HEK293 (cell line): ENCODE measurements around the gene UBXN10.

ENCODE experiments used
- CTCF ChIA-PET: fragments of 350-600 bp; formaldehyde crosslinking; extraction: SDS; loops from one replicate; lab custom pipeline; 2021; ENCODE audit warnings: antibody characterized with exemption; lab: Yijun Ruan, JAX
- POLR2A ChIA-PET: fragments of 300-600 bp; formaldehyde crosslinking; extraction: SDS; loops from one replicate; lab custom pipeline; 2020; ENCODE audit warnings: antibody characterized with exemption, inconsistent platforms; lab: Yijun Ruan, JAX
- H3K27ac ChIP-seq: fragments of 200-500 bp; sonication (Bioruptor generic); 2 replicates; pipeline ENCODE4 v1.5.1; 2014; ENCODE audit warnings: low read depth, low read length, control low read depth, inconsistent platforms; ENCODE audit errors: extremely low read depth
- H3K36me3 ChIP-seq, 2 experiments: fragments of 200-500 bp in 1 of 2; sonication (Bioruptor generic) in 1 of 2; 1 replicate in 1 of 2; 2 replicates in 1 of 2; pipeline ENCODE4 v1.5.1; 2014 to 2017; ENCODE audit warnings: inconsistent platforms in 2 of 2, low read length in 2 of 2; ENCODE audit not compliant: control insufficient read depth in 2 of 2, insufficient read depth in 1 of 2
- H3K4me1 ChIP-seq: fragments of 200-500 bp; sonication (Bioruptor generic); 2 replicates; pipeline ENCODE4 v1.5.1; 2014; ENCODE audit warnings: mild to moderate bottlenecking, low read length, inconsistent platforms; ENCODE audit not compliant: control insufficient read depth, insufficient read depth
- H3K4me3 ChIP-seq: 2 replicates; pipeline ENCODE4 v1.5.1; 2011; ENCODE audit warnings: low read depth, mild to moderate bottlenecking, control low read depth, low read length, moderate library complexity
- H3K9me3 ChIP-seq: fragments of 200-500 bp; sonication (Bioruptor generic); 2 replicates; pipeline ENCODE4 v1.5.1; 2014; ENCODE audit warnings: low read depth, low read length, inconsistent platforms; ENCODE audit not compliant: control insufficient read depth, insufficient read depth
- EGR2 ChIP-seq: fragments of 450-650 bp; formaldehyde crosslinking; IDR thresholded peaks from 2 replicates; pipeline ENCODE4 v1.5.1; 2016; ENCODE audit warnings: low read depth, missing biosample characterization, missing genetic modification characterization
- GLIS2 ChIP-seq: fragments of 450-650 bp; formaldehyde crosslinking; IDR thresholded peaks from 2 replicates; pipeline ENCODE4 v1.5.1; 2016; ENCODE audit warnings: missing biosample characterization, missing genetic modification characterization
- HOXD13 ChIP-seq: sonication (generic); formaldehyde crosslinking; IDR thresholded peaks from 2 replicates; pipeline ENCODE4 v1.8.0; 2022; ENCODE audit warnings: missing genetic modification reagents, borderline replicate concordance
- KLF1 ChIP-seq: fragments of 450-650 bp; formaldehyde crosslinking; IDR thresholded peaks from 2 replicates; pipeline ENCODE4 v1.5.1; 2016; ENCODE audit warnings: missing biosample characterization, missing genetic modification characterization
- KLF8 ChIP-seq: fragments of 450-650 bp; formaldehyde crosslinking; IDR thresholded peaks from 2 replicates; pipeline ENCODE4 v1.5.1; 2016; ENCODE audit warnings: missing biosample characterization, missing genetic modification characterization
- MEIS1 ChIP-seq: sonication (generic); formaldehyde crosslinking; IDR thresholded peaks from 2 replicates; pipeline ENCODE4 v1.8.1; 2022; ENCODE audit warnings: missing genetic modification reagents, mild to moderate bottlenecking, borderline replicate concordance
- RBAK ChIP-seq: fragments of 450-650 bp; formaldehyde crosslinking; IDR thresholded peaks from 2 replicates; pipeline ENCODE4 v1.5.1; 2016; ENCODE audit warnings: missing biosample characterization, missing genetic modification characterization
- SETDB1 ChIP-seq: IDR thresholded peaks from one replicate; pipeline ENCODE4 v1.6.1; 2017; ENCODE audit warnings: mild to moderate bottlenecking, low read length, moderate library complexity, mixed read lengths; ENCODE audit not compliant: insufficient read length
- SP2 ChIP-seq: fragments of 450-650 bp; formaldehyde crosslinking; IDR thresholded peaks from 2 replicates; pipeline ENCODE4 v1.5.1; 2016; ENCODE audit warnings: missing biosample characterization, missing genetic modification characterization
- ZFHX2 ChIP-seq: fragments of 450-650 bp; formaldehyde crosslinking; conservative IDR thresholded peaks from 2 replicates; pipeline ENCODE4 v1.5.1; 2016; ENCODE audit warnings: missing biosample characterization, missing genetic modification characterization
- ZNF148 ChIP-seq: fragments of 450-650 bp; formaldehyde crosslinking; IDR thresholded peaks from 2 replicates; pipeline ENCODE4 v1.5.0; 2017; ENCODE audit warnings: missing biosample characterization, missing genetic modification characterization, borderline replicate concordance
- ZNF426 ChIP-seq: fragments of 450-650 bp; formaldehyde crosslinking; IDR thresholded peaks from 2 replicates; pipeline ENCODE4 v1.5.1; 2017; ENCODE audit warnings: missing biosample characterization, missing genetic modification characterization, mild to moderate bottlenecking, inconsistent platforms, moderate library complexity
- ZNF654 ChIP-seq: fragments of 450-650 bp; formaldehyde crosslinking; IDR thresholded peaks from 2 replicates; pipeline ENCODE4 v1.5.1; 2016; ENCODE audit warnings: low read depth, missing biosample characterization, missing genetic modification characterization
- ZNF660 ChIP-seq: fragments of 450-650 bp; IDR thresholded peaks from 2 replicates; pipeline ENCODE4 v1.5.1; 2018; ENCODE audit warnings: missing biosample characterization, mild to moderate bottlenecking, missing genetic modification characterization
- ZSCAN16 ChIP-seq: fragments of 450-650 bp; formaldehyde crosslinking; IDR thresholded peaks from 2 replicates; pipeline ENCODE4 v1.5.1; 2016; ENCODE audit warnings: missing biosample characterization, missing genetic modification characterization
- ZXDB ChIP-seq: fragments of 450-650 bp; formaldehyde crosslinking; IDR thresholded peaks from 2 replicates; pipeline ENCODE4 v1.5.1; 2016; ENCODE audit warnings: missing biosample characterization, missing genetic modification characterization
- TF ChIP-seq, protein P1 (sequence below): fragments of 450-650 bp; formaldehyde crosslinking; IDR thresholded peaks from 2 replicates; pipeline ENCODE4 v1.5.1; 2016; ENCODE audit warnings: missing biosample characterization, missing genetic modification characterization

The UBXN10 gene

DNA sequence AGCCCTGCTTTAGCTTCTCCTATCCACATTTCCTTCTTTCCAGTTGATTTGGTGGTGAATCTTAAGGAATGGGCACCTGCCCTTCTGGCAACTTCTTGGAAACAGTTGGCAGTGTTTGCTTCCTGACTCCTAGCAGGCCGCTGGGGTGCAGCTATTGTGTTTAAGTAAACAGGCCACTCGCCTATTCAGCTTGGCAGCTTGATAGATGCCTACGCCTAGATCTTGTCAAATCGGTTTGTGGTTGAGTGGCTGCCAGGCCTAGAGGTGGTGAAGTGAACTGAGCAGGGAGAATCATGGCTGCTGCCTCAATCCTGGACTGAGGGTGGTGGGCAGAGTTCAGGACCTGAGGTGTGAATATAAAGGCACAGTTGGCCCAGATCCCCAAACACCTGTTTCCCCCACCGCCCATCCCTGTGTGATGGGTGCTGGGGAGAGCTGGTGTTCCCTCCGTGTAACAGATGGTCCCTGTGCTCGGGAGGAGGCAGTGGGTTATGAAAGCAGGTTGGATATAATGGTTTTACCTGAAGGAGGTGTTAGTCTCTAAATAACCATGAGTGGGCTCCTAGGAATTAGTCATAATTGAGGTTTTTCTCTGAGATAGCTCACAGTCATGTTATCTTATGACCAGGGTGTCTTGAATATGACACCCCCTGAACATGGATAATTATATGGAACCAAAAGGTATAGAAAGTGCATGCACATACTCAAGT is 1.4 kb downstream of the UBXN10 start (continued):
- TF ChIP-seq ZXDB (tag by site-specific recombination) (no peak), EGR2 (no peak), KLF1 (no peak), MEIS1 (CRISPR knock-in tag) (no peak), ZFHX2 (tag by site-specific recombination) (no peak), ZNF426 (tag by site-specific recombination) (no peak), SP2 (tag by site-specific recombination) (no peak), GLIS2 (no peak), KLF8 (no peak)
- TF ChIP-seq, protein P1, sequence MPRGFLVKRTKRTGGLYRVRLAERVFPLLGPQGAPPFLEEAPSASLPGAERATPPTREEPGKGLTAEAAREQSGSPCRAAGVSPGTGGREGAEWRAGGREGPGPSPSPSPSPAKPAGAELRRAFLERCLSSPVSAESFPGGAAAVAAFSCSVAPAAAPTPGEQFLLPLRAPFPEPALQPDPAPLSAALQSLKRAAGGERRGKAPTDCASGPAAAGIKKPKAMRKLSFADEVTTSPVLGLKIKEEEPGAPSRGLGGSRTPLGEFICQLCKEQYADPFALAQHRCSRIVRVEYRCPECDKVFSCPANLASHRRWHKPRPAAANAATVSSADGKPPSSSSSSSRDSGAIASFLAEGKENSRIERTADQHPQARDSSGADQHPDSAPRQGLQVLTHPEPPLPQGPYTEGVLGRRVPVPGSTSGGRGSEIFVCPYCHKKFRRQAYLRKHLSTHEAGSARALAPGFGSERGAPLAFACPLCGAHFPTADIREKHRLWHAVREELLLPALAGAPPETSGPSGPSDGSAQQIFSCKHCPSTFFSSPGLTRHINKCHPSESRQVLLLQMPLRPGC (tag by site-specific recombination): no peak

DNA sequence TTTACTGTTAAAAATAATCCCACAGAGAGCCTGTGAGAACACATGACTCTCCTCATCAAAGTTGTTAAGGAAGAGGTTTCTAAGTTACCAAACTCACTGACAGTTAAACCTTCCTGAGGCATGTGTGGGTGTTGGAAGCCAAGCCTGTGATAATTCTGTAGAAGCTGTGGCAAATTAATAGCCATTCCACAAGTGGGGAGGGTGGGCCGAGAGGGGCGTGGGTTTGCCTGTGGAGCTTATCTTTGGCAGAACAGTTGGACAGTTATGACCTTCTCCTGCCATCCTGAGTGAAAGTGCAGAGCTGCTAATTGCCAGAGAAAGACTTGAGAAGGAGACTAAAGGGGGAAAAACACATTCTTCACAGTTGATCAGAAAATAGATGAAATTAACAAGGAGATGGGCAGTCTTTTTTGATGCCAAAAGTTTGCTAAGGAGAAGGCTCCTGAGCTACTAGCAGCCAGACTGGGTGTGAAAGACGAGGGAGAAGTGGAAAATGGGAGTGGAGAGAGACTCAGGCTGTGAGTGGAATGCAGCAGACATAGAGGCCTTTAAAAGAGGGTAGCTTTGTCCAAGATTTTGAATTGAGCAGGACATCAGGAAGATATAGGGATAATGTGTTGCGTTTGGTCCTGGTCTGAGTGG is 2.0 kb downstream of the UBXN10 start:
- Histone ChIP-seq H3K9me3 (no peaks in the 10 kb centered on the region), H3K27ac (no peak overlapping the region), H3K4me1 (no peaks in the 10 kb centered on the region), H3K4me3 (no peak overlapping the region), H3K36me3 (no peaks in the 10 kb centered on the region)
- POLR2A ChIA-PET: interaction anchor here (0.7 to 1.3 kb wide), 2 partner anchors 9 to 27 kb away, joined by 3 to 4 read pairs; no protein-coding TSS in a partner anchor
- TF ChIP-seq ZFHX2 (tag by site-specific recombination) (peak; percentile 77), ZNF660 (no peak), HOXD13 (CRISPR knock-in tag) (no peak), EGR2 (peak; percentile 73), ZNF148 (tag by site-specific recombination) (no peak), RBAK (no peak)
- CTCF ChIA-PET: interaction anchor here (0.6 to 1.6 kb wide), 7 partner anchors 8 to 1184 kb away, joined by 3 to 6 read pairs (median 4); no protein-coding TSS in a partner anchor

DNA sequence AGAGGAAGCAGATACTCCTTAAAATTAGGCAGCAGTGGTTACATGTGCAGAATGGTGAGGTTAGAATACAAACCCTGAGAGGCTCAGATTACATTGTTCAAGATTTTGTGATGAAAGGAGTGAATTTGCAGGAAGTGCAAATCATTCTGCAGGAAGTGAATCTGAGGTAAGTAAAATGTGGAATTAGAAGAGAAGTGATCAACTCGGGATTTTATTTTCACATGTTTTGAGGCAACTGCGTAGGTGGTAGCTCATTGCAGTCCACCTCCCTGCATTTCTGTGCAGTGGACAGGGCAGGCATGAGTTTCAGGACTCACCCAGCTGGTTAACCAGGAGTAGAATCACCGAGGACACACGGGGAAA is 2.5 kb downstream of the UBXN10 start:
- CTCF ChIA-PET: interaction anchor here (0.8 to 1.6 kb wide), 5 partner anchors 11 to 253 kb away, joined by 4 to 5 read pairs (median 4); no protein-coding TSS in a partner anchor
- H3K27ac ChIP-seq: no peak overlapping the region
- H3K36me3 ChIP-seq: no peaks in the 10 kb centered on the region
- no peak overlapping the region for H3K4me3 ChIP-seq
- no peaks in the 10 kb centered on the region for H3K9me3 ChIP-seq
- POLR2A ChIA-PET: interaction anchor here (1.3 kb wide), 1 partner anchor 9 kb away, joined by 4 read pairs; no protein-coding TSS in a partner anchor
- no peak for TF ChIP-seq SETDB1
- TF ChIP-seq ZNF426 (tag by site-specific recombination): no peak
- TF ChIP-seq ZSCAN16 (tag by site-specific recombination): 0 out of 2 replicates have a peak, but pooled peaks have one; percentile 66
- TF ChIP-seq ZNF654 (tag by site-specific recombination): no peak
- H3K4me1 ChIP-seq: no peaks in the 10 kb centered on the region
